Fibroblast of villous mesenchyme (primary cell): ENCODE data around the gene PPOX. TPM values are rescaled to one million over a fixed set of nuclear protein-coding genes. Genes with fewer than 3 reads are reported as not detected.

Source experiments
- DNase-seq: peaks from one replicate; pipeline ENCODE4 v3.0.0-alpha.2; 2010; ENCODE audit warnings: low read depth
- H3K4me3 ChIP-seq: 2 replicates; pipeline ENCODE4 v1.5.1; 2011; ENCODE audit warnings: low read depth, mild to moderate bottlenecking, low read length
- CTCF ChIP-seq: IDR thresholded peaks from 2 replicates; pipeline ENCODE4 v1.5.1; 2012; ENCODE audit warnings: low read depth, mild to moderate bottlenecking, low read length; ENCODE audit not compliant: insufficient read depth
- total RNA-seq: library from RNA; depleted of rRNA; stranded (reverse); fragments of >200 nt; gene quantifications from 2 replicates; pipeline ENCODE4 v1.2.3, GENCODE V29; 2012

Gene PPOX
- total RNA-seq, 1 donor, result 10.4 TPM

GRCh38 chr1:161191971-161192370, 25.7 kb downstream of the PPOX start:
- no peak for TF ChIP-seq CTCF
- DNase-seq, result no peak
- H3K4me3 ChIP-seq, result no peak overlapping the region

GRCh38 chr1:161192476-161193465, 26.5 kb downstream of the PPOX start:
- DNase-seq, result peak; percentile 76
- no peak overlapping the region for H3K4me3 ChIP-seq
- TF ChIP-seq CTCF, result peak; percentile 95

- DNase-seq, result no peak
- no peak for TF ChIP-seq CTCF
- H3K4me3 ChIP-seq, result no peak overlapping the region
Measured at GRCh38 chr1:161193561-161194235, 27.5 kb downstream of the PPOX start.

GRCh38 chr1:161195171-161195570, 28.9 kb downstream of the PPOX start:
- DNase-seq, result no peak
- no peak for TF ChIP-seq CTCF
- H3K4me3 ChIP-seq, result no peak overlapping the region

- H3K4me3 ChIP-seq, result peak overlapping the region; percentile 3
- TF ChIP-seq CTCF, result no peak
- no peak for DNase-seq
Measured at GRCh38 chr1:161196111-161196510, 29.9 kb downstream of the PPOX start.

GRCh38 chr1:161196521-161197451, 30.6 kb downstream of the PPOX start:
- H3K4me3 ChIP-seq, result peak overlapping the region; percentile 64
- peak; percentile 93 for DNase-seq
- no peak for TF ChIP-seq CTCF
